ENCODE results near the gene LRRC23. TPM values are rescaled to one million over a fixed set of nuclear protein-coding genes. Genes with fewer than 3 reads are reported as not detected.

The LRRC23 gene
- total RNA-seq, 4 donors from 2014 or later = 8.7 to 16.4 (median 13.0) TPM

- Histone ChIP-seq H3K4me1 (peaks cover 0 to 6% of the 10 kb centered on the region in 2 donors), H3K4me3 (replicated peaks in 1 of 3) (no peak overlapping the region), H3K36me3 (no peaks in the 10 kb centered on the region), H3K27ac (peak overlapping the region in 1 of 3 donors; percentile 14), H3K27me3 (no peaks in the 10 kb centered on the region), H3K9me3 (no peaks in the 10 kb centered on the region)
- no peak for TF ChIP-seq POLR2A (IDR thresholded peaks at IDR 0.05)
- TF ChIP-seq CTCF (IDR thresholded peaks at IDR 0.05) = no peak
- no peak for DNase-seq
- intact Hi-C loops (cut with DNase I) = no loop called here
- 75 to 84% methylated on average over 14 to 16 of the region's 22 CpGs for WGBS, 2 donors
Measured at GRCh38 chr12:6952121-6952862, 47.7 kb downstream of the LRRC23 start.

- H3K9me3 ChIP-seq = no peaks in the 10 kb centered on the region
- H3K4me3 ChIP-seq (replicated peaks in 1 of 3) = no peak overlapping the region
- H3K36me3 ChIP-seq = no peaks in the 10 kb centered on the region
- no peaks in the 10 kb centered on the region for H3K27me3 ChIP-seq
- 68 to 87% methylated on average over 14 to 15 of the region's 15 CpGs for WGBS, 2 donors
- no peak for DNase-seq
- H3K27ac ChIP-seq = peak overlapping the region in 2 of 3 donors; percentile 41 to 56
- TF ChIP-seq CTCF (IDR thresholded peaks at IDR 0.05) = no peak
- TF ChIP-seq POLR2A (IDR thresholded peaks at IDR 0.05) = no peak
- peaks cover 0 to 3% of the 10 kb centered on the region in 2 donors for H3K4me1 ChIP-seq
- intact Hi-C loops (cut with DNase I) = no loop called here
Measured at GRCh38 chr12:6952863-6953441, 48.3 kb downstream of the LRRC23 start.

GRCh38 chr12:6953442-6954315 is 49.1 kb downstream of the LRRC23 start:
- no peaks in the 10 kb centered on the region for H3K9me3 ChIP-seq
- no peak overlapping the region for H3K4me3 ChIP-seq (replicated peaks in 1 of 3)
- no peaks in the 10 kb centered on the region for H3K36me3 ChIP-seq
- H3K27me3 ChIP-seq = no peaks in the 10 kb centered on the region
- WGBS, 2 donors = 53 to 79% methylated on average over 19 to 23 of the region's 24 CpGs
- peaks cover 0 to 7% of the 10 kb centered on the region in 2 donors for H3K4me1 ChIP-seq
- intact Hi-C loops (cut with DNase I) = no loop called here
- peak overlapping the region in 2 of 3 donors; percentile 41 to 56 for H3K27ac ChIP-seq
- TF ChIP-seq CTCF (IDR thresholded peaks at IDR 0.05) = no peak
- no peak for TF ChIP-seq POLR2A (IDR thresholded peaks at IDR 0.05)
- DNase-seq = no peak

- no peak overlapping the region for H3K27ac ChIP-seq
- 80 to 91% methylated on average over 6 to 18 of the region's 21 CpGs for WGBS, 2 donors
- TF ChIP-seq CTCF (IDR thresholded peaks at IDR 0.05) = no peak
- no peak for TF ChIP-seq POLR2A (IDR thresholded peaks at IDR 0.05)
Measured at GRCh38 chr12:6954316-6955107, 49.9 kb downstream of the LRRC23 start.

More at GRCh38 chr12:6954316-6955107, 49.9 kb downstream of the LRRC23 start:
- Histone ChIP-seq H3K9me3 (no peaks in the 10 kb centered on the region), H3K4me3 (replicated peaks in 1 of 3) (no peak overlapping the region), H3K27me3 (no peaks in the 10 kb centered on the region), H3K4me1 (peaks cover 0 to 9% of the 10 kb centered on the region in 2 donors), H3K36me3 (no peaks in the 10 kb centered on the region)
- DNase-seq = no peak
- intact Hi-C loops (cut with DNase I) = no loop called here

All from thyroid gland (tissue), 4 donors.